RPMI8226 (cell line): ENCODE data around the gene ADCY2.

ENCODE experiments used
- DNase-seq: peaks from one replicate; pipeline ENCODE4 v3.0.0-alpha.2; 2015

ADCY2 gene

DNA sequence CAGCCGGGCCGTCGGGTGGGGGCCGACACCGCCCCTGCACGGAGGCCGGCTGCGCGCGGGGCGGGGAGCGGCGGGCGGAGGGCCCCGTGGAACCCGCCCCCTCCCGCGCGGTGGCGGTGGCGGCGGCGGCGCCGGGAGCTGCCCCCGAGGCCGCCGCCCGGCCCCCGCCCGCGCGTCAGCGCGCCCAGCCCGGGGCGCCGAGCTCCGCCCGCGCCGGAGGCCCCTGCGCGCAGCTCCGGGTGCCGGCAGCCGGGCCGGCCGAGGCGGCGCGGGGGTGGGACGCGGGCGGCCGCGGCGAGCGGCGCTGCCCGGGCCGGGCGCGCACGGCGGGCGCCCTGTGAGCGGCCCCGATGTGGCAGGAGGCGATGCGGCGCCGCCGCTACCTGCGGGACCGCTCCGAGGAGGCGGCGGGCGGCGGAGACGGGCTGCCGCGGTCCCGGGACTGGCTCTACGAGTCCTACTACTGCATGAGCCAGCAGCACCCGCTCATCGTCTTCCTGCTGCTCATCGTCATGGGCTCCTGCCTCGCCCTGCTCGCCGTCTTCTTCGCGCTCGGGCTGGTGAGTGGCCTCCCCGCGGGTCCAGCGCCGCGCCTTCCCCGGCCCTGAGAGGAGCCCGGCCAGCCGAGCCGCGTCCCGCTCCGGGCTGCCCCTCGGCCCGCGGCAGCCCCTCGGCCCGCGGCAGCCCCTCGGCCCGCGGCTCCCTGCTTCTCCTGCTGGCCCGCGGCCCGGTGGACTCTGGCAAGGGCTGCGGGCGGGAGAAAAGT lies at the start of gene ADCY2:
Gene ADCY2 (plus strand): TSS at position 192 of the 766 bp plus-strand sequence. CDS start 159 bp downstream, at position 351.
- no peak for DNase-seq

- no peak for DNase-seq
Measured at GRCh38 chr5:7347377-7347776, 48.6 kb upstream of the ADCY2 start.

DNA sequence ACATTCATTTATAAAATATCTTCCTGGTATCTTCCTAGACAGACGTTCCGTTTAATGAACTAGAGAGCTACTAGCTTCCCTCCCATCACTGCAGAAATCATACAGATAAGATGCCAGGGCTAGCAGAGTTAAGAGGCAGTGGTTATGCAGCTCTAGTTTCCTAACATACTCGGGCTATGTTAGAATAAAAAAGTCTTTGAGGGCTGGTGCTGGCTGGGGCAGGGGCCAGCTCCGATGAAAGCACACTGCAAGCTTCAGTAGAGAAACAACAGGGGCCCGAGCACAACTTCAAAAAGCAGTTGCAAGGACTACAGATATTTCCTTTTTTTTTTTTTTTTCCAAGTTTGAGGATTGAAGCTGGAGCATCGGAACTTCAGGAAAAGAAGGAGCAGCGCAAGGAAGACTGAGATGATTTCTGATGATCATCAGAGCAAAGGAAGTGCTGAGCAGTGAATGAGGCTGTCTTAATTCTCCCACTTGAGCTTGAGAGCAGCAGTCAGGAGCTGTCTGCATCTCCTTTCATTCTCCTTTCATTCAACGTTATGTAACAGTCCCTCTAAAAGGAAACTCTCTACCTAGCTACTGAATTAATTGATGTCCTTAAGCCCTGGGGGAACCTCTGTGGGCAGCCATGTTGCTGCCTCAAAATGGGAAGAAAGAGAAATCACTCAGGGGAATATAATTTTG lies 47.6 kb upstream of the ADCY2 start:
- no peak for DNase-seq

DNA sequence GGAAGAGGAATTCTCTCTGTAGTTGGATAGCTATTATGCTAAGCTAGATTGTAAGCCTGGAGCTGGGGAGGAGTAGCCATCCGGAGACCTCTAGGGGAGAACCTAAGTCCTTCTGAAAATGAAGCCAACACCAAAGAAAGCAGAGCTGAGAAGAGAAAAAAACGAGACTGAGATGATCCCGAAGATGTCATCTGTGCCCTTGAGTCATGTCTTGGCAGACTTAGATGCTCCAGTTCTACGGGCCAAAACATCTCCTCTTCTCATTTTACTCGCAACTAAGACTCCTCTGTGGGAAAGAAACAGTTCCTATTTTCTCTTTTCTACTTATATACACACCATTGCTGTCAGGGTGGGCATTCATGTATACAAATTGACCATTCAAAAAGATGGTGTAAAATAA lies 34.3 kb upstream of the ADCY2 start:
- no peak for DNase-seq

- DNase-seq = no peak
Measured at GRCh38 chr5:7363067-7363677, 32.8 kb upstream of the ADCY2 start.

- no peak for DNase-seq
Measured at GRCh38 chr5:7364226-7364875, 31.6 kb upstream of the ADCY2 start.

GRCh38 chr5:7367780-7368179 lies 28.2 kb upstream of the ADCY2 start:
- DNase-seq = no peak

DNA sequence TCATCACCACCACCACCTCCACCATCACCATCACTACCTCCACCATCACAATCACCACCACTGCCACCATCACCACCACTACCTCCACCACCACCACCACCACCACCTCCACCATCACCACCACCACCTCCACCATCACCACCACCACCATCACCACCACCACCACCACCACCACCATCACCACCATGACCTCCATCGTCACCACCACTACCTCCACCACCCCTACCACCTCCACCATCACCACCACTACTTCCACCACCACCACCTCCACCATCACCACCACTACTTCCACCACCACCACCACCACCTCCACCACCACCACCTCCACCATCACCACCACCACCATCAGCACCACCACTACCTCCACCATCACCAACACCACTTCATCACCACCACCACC lies 23.5 kb upstream of the ADCY2 start:
- DNase-seq = no peak

DNA sequence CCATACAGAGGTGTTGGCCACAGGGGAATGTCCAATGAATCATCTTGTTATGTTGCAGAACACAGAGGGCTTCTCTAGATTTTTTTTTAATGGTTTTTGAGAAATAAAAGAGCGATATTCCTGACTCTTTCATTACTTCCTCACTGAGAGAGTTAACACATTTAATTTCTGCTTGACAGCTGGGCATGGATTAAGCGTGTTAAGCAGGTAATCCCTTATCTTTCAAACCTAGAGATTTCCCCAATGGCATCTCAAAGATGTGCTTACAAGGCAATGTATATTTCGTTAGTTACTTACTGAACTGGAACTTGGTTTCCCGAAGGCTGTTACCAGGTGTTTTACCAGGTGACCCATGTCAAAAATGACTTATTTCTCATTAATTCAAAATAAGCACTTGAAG lies 21.8 kb upstream of the ADCY2 start:
- DNase-seq = no peak

- DNase-seq = no peak
Measured at GRCh38 chr5:7375457-7375856, 20.5 kb upstream of the ADCY2 start.

DNA sequence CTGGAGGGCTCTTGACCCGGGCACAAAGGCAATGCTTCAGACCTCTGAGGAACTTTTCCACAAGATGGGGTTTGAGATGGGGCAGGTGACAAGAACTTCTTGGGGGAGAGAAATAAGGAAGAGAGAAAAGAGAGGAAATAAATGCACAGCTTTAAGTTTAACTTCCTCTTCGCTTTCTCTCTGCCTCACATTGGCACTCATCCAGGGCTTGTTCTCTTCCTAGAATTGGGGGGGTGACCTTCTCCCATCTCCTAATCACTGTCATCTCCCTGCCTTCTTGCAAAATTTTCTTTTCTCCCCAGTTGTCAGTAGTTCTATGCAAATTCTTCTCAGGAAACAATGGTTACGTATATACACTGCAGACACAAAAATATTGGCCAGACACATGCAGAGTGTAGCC lies 19.1 kb upstream of the ADCY2 start:
- no peak for DNase-seq

GRCh38 chr5:7377761-7378160 lies 18.2 kb upstream of the ADCY2 start:
- DNase-seq = no peak

- DNase-seq = no peak
Measured at GRCh38 chr5:7382588-7382987, 13.3 kb upstream of the ADCY2 start.

DNA sequence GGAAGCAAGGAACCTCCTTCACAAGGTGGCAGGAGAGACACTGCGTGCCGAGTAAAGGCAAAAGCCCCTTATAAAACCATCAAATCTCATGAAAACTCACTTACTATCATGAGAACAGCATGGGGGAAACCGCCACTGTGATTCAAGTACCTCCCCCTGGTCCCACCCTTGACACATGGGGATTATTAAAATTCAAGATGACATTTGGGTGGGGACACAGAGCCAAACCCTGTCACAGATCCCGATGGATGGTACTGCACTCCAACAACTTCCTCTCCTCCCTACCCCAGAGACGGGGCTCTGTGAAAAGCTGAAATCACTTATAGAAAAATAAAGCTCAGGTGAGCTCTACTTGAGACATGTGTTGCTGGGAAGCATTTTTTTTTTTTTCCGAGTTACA lies 10.3 kb upstream of the ADCY2 start:
- DNase-seq = no peak

DNA sequence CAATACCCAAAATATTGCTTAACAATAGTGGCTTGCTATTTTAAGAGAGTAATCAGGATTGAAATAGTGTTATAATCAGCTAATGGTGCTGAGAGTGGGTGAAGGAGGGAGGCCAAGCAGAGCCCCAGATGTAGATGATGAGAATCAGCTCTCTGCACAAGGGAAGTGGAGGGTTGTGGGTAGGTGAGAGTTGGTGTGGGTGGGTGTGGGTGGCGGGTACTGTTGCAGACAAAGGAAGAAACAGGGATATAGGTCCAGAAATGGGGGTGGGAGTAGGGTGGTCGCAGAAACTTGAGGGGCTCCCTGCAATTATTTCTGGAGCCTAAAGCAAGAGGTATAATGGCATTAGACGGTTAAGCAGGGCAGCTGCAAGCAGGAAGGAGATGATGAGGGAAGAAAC lies 7.4 kb upstream of the ADCY2 start:
- DNase-seq = no peak

DNA sequence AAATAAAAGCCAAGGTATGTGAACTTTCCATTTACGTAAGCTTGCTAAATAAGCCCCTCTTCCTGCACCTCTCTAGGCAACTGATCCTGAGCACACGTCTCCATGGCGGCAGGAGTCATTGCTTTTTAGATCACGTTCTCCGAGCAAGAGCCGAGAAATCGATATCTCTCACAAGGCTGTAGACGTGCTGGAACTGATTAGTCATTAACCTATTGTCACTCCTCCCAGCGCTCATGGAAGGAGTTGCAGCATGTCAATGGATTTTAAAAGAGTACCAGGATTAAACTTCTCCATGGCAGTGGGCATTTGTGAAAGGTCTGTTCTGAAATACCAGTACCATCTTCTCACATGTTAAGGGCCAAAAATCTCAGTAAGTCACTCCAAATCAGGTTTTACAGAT lies 4.7 kb upstream of the ADCY2 start:
- no peak for DNase-seq

- peak; percentile 11 for DNase-seq
Measured at GRCh38 chr5:7391814-7392692, 3.9 kb upstream of the ADCY2 start.

- no peak for DNase-seq
Measured at GRCh38 chr5:7392693-7393024, 3.3 kb upstream of the ADCY2 start.

DNA sequence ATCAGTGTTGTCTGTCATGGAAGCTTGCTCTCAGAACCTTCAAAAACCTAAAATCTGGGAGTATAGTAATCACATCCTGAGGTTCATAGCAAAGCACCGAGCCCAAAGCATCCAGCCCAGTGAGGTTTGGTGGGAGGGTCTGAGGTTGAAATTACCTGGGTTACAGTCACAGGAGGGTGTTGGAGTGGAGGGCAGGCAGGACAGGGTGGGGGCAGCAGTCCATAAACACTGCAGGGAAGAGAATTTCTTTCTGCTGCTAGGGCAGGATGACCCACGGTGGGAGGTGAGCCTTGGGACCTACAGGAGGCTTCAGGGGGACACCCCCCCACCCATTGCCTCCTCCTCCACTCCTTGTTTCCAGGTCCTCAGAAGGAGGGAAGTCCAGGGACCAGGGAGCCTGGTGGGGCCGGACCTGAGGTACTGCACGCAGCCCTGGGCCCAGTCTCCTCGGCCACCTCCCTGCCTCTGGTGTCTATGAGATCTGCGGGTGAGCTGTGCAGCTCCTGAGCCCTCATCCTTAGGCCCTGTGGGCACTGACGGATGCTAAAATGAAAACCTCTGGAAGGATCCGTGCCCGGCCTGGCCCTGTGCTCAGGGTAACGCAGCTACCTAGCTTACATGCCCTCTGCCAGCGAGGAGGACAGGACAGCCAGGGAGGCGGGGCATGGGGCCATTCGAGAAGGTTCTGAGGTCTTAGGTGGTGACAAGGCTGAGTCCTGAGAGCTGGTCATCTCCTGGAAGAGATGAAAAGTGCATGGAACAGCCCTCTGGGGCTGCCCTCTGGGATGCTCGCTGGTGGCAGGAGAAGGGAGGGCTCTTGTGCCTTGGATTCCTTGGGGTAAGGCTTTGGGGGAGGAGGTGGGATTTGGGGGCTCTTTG lies 1.8 kb upstream of the ADCY2 start:
- no peak for DNase-seq

DNA sequence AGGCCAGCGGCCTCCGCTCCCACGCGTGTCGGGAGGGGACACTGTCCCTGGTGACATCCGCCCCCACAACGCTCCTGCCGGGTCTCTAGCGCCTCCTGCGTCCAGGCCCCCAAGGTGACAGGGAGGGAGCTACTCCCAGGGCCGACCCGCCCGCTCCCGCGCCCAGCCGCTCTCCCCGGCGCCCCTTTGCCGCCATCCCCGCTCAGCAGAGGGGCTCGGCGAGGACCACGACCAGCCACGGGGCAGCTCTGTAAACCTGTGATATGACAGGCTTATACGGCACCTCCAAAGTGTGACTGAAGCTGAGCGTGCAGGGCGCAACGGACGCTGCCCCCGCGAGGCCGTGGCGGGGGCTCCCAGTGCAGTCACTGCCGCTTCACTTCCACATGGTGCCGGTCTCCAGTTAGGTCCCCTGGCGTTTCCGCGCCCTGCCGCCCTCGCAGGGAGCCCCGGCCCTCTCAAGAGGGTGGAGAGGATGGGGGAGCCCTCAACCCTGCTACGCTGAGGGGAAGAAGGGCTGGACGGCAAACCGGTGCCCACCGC lies 978 bp upstream of the ADCY2 start:
- no peak for DNase-seq

- no peak for DNase-seq
Measured at GRCh38 chr5:7395432-7395946, 449 bp upstream of the ADCY2 start.
